Testis (tissue), 2 donors: Measurements from ENCODE around the gene WDR86.

Source experiments
- CTCF ChIP-seq, 3 experiments: fragments of 450-650 bp in 2 of 3; fragments of 200-600 bp in 1 of 3; sonication (generic) in 1 of 3; IDR thresholded peaks; one replicate each; pipeline ENCODE4 v1.5.1; 2016 to 2019; ENCODE audit warnings: antibody characterized with exemption in 3 of 3, mild to moderate bottlenecking in 2 of 3, moderate library complexity in 1 of 3
- POLR2A ChIP-seq: fragments of 450-650 bp; IDR thresholded peaks from one replicate; pipeline ENCODE4 v1.6.1; 2017; ENCODE audit warnings: antibody characterized with exemption, mild to moderate bottlenecking, moderate library complexity

GRCh38 chr7:151338809-151339208, 71.0 kb downstream of the WDR86 start:
- TF ChIP-seq CTCF (IDR thresholded peaks at IDR 0.05) = no peak
- no peak for TF ChIP-seq POLR2A
